Right cardiac atrium (tissue), 5 donors: ENCODE results near the gene LRRC59. TPM values are rescaled to one million over a fixed set of nuclear protein-coding genes. Genes with fewer than 3 reads are reported as not detected.
"Not testable (repeated sequence)": the region's sequence is repeated elsewhere in the genome, so short reads cannot be mapped to it uniquely, and the experiment has no call there.

Source experiments
- ATAC-seq, 2 donors: fragments of 200-7000 bp; cut with Tn5 transposase; one replicate each; pipeline versions ENCODE4 v1.8.0 to v1.9.1; 2020; ENCODE audit warnings: moderate library complexity in 2 of 2, mild to moderate bottlenecking in 1 of 2
- DNase-seq, 3 donors: peaks; one replicate each; pipeline ENCODE4 v3.0.0-alpha.2; 2020
- H3K27ac ChIP-seq: one replicate; pipeline ENCODE4 v1.5.1; 2013; ENCODE audit warnings: mild to moderate bottlenecking, low read length, control low read depth, moderate library complexity
- H3K27me3 ChIP-seq: one replicate; pipeline ENCODE4 v1.6.1; 2013; ENCODE audit not compliant: control insufficient read depth, insufficient read depth
- H3K4me1 ChIP-seq: one replicate; pipeline ENCODE4 v1.6.1; 2013; ENCODE audit warnings: low read length; ENCODE audit not compliant: control insufficient read depth, insufficient read depth
- H3K4me3 ChIP-seq: one replicate; pipeline ENCODE4 v1.5.1; 2013; ENCODE audit warnings: low read length, control low read depth
- H3K9me3 ChIP-seq: one replicate; pipeline ENCODE4 v1.6.1; 2013; ENCODE audit warnings: low read length; ENCODE audit not compliant: control insufficient read depth
- WGBS: extraction: QIAGEN DNeasy Blood & Tissue Kit; methylation state at CpG from one replicate; pipeline ENCODE4 v1.1.7; 2013; 5-methylcytosine and 5-hydroxymethylcytosine counted together
- intact Hi-C, 4 donors: fragments of 100-400 bp; cut with DNase I; formaldehyde crosslinking; loops; one replicate each; pipeline versions ENCODE4 v1.11.0 to v1.14.0; 2022 to 2023
- polyA plus RNA-seq: library from polyadenylated mRNA; stranded (reverse); fragments of 200-250 nt; gene quantifications from one replicate; pipeline ENCODE4 v1.2.3, GENCODE V29; 2013
- total RNA-seq, 4 donors: library from RNA; stranded (reverse); fragmentation: NEBNext Ultra II Directional; extraction: Animal tissue kit (Norgen Biotek cat#: 25700); gene quantifications; one replicate each; pipeline ENCODE4 v1.2.1, GENCODE V29; 2021
- donor health status: healthy with polysubstance abuse.
- donor health status: DM: no; HTN: yes; CAD: no.
- donor health status: DM: no; HTN: no; CAD: no.
- donor health status: DM: no; HTN: yes; CAD: no; lungs with severe emphysema.
- donor health status: DM: yes; HTN: yes; CAD: no.

The LRRC59 gene
- total and polyA plus RNA-seq, 5 donors = 22.0 to 62.0 (median 32.7) TPM

GRCh38 chr17:50344731-50345365 is 52.5 kb downstream of the LRRC59 start:
- ATAC-seq = peak; percentile 4 to 39

GRCh38 chr17:50339381-50339780 is 57.9 kb downstream of the LRRC59 start:
- Histone ChIP-seq H3K4me1 (no peaks in the 10 kb centered on the region), H3K4me3 (no peak overlapping the region), H3K27ac (no peak overlapping the region), H3K27me3 (no peaks in the 10 kb centered on the region), H3K9me3 (no peaks in the 10 kb centered on the region)
- no peak for DNase-seq
- ATAC-seq = no peak
- intact Hi-C loops = no loop called here

More at GRCh38 chr17:50344731-50345365, 52.5 kb downstream of the LRRC59 start:
- no peak overlapping the region for H3K27ac ChIP-seq
- H3K4me3 ChIP-seq = no peak overlapping the region
- no peaks in the 10 kb centered on the region for H3K9me3 ChIP-seq
- WGBS = 60% methylated on average over 13 of the region's 13 CpGs
- no peaks in the 10 kb centered on the region for H3K27me3 ChIP-seq
- intact Hi-C loops = no loop called here
- no peak for DNase-seq
- H3K4me1 ChIP-seq = peaks cover 9% of the 10 kb centered on the region

- no peaks in the 10 kb centered on the region for H3K27me3 ChIP-seq
- ATAC-seq (no peak), DNase-seq (no peak)
- H3K27ac ChIP-seq = no peak overlapping the region
- intact Hi-C loops = no loop called here
- no peaks in the 10 kb centered on the region for H3K9me3 ChIP-seq
- no peak overlapping the region for H3K4me3 ChIP-seq
- no peaks in the 10 kb centered on the region for H3K4me1 ChIP-seq
Observed at GRCh38 chr17:50338645-50339044, 58.7 kb downstream of the LRRC59 start.

- intact Hi-C loops = no loop called here
- WGBS = 83% methylated on average over 2 of the region's 2 CpGs
- no peak for DNase-seq
- no peaks in the 10 kb centered on the region for H3K9me3 ChIP-seq
- no peak for ATAC-seq
- no peaks in the 10 kb centered on the region for H3K4me1 ChIP-seq
- no peak overlapping the region for H3K27ac ChIP-seq
- no peaks in the 10 kb centered on the region for H3K27me3 ChIP-seq
- H3K4me3 ChIP-seq = no peak overlapping the region
Observed at GRCh38 chr17:50337956-50338355, 59.4 kb downstream of the LRRC59 start.

GRCh38 chr17:50333291-50334057 is 63.8 kb downstream of the LRRC59 start:
- H3K27ac ChIP-seq, H3K27me3 ChIP-seq, H3K4me1 ChIP-seq, intact Hi-C loops, DNase-seq, ATAC-seq, H3K9me3 ChIP-seq, H3K4me3 ChIP-seq: not testable (repeated sequence)
- 54% methylated on average over 14 of the region's 14 CpGs for WGBS

GRCh38 chr17:50332196-50332595 is 65.1 kb downstream of the LRRC59 start:
- Histone ChIP-seq H3K4me1 (no peaks in the 10 kb centered on the region), H3K9me3 (no peaks in the 10 kb centered on the region), H3K27me3 (no peaks in the 10 kb centered on the region), H3K27ac (no peak overlapping the region), H3K4me3 (no peak overlapping the region)
- ATAC-seq (peak in 1 of 2 donors; percentile 57), DNase-seq (no peak)
- intact Hi-C loops = no loop called here
- 45% methylated on average over 6 of the region's 6 CpGs for WGBS

Other genes with a start within 250 kb of the LRRC59 start
- 10 to 100 TPM; 33.2 to 40.7 (median 36.1) TPM for gene PPP1R9B, start 246.8 kb downstream of the LRRC59 start, total RNA-seq
- 26.5 TPM for gene PPP1R9B, start 246.8 kb downstream of the LRRC59 start, polyA plus RNA-seq
- gene SGCA, start 231.5 kb downstream of the LRRC59 start, total RNA-seq = 100 to 1,000 TPM; 127 to 150 (median 133) TPM
- gene SGCA, start 231.5 kb downstream of the LRRC59 start, polyA plus RNA-seq = 156 TPM
- gene COL1A1, start 195.9 kb downstream of the LRRC59 start, total RNA-seq = 100 to 1,000 TPM in 1 of 4 donors, 10 to 100 TPM in 3; 58.4 to 138 (median 74.3) TPM
- 24.8 TPM for gene COL1A1, start 195.9 kb downstream of the LRRC59 start, polyA plus RNA-seq
- gene TMEM92, start 123.1 kb downstream of the LRRC59 start, total RNA-seq = not detected
- gene TMEM92, start 123.1 kb downstream of the LRRC59 start, polyA plus RNA-seq = not detected
- gene XYLT2, start 51.4 kb downstream of the LRRC59 start, total RNA-seq = 10 to 100 TPM; 15.8 to 19.1 (median 18.3) TPM
- gene XYLT2, start 51.4 kb downstream of the LRRC59 start, polyA plus RNA-seq = 13.2 TPM
- gene MRPL27, start 24.3 kb downstream of the LRRC59 start, total RNA-seq = 10 to 100 TPM; 74.4 to 93.0 (median 82.0) TPM
- 194 TPM for gene MRPL27, start 24.3 kb downstream of the LRRC59 start, polyA plus RNA-seq
- gene EME1, start 24.3 kb downstream of the LRRC59 start, total RNA-seq = under 1 TPM in 2 of 4 donors, not detected in 2; 0.46 to 0.59 TPM
- gene EME1, start 24.3 kb downstream of the LRRC59 start, polyA plus RNA-seq = 0.36 TPM
- 100 to 1,000 TPM in 2 of 4 donors, 10 to 100 TPM in 2; 61.1 to 112 (median 96.7) TPM for gene ACSF2, start 28.7 kb upstream of the LRRC59 start, total RNA-seq
- 81.6 TPM for gene ACSF2, start 28.7 kb upstream of the LRRC59 start, polyA plus RNA-seq
- gene CHAD, start 71.4 kb upstream of the LRRC59 start, total RNA-seq = 1 to 10 TPM in 1 of 4 donors, under 1 TPM in 3; 0.34 to 1.1 (median 0.53) TPM
- 0.57 TPM for gene CHAD, start 71.4 kb upstream of the LRRC59 start, polyA plus RNA-seq
- gene RSAD1, start 81.3 kb upstream of the LRRC59 start, total RNA-seq = 10 to 100 TPM; 27.8 to 38.5 (median 32.3) TPM
- 23.9 TPM for gene RSAD1, start 81.3 kb upstream of the LRRC59 start, polyA plus RNA-seq
- 1 to 10 TPM in 2 of 4 donors, under 1 TPM in 2; 0.57 to 1.9 (median 0.95) TPM for gene MYCBPAP, start 110.9 kb upstream of the LRRC59 start, total RNA-seq
- 0.88 TPM for gene MYCBPAP, start 110.9 kb upstream of the LRRC59 start, polyA plus RNA-seq
- gene EPN3, start 135.2 kb upstream of the LRRC59 start, total RNA-seq = 10 to 100 TPM in 3 of 4 donors, 1 to 10 TPM in 1; 5.4 to 31.5 (median 27.3) TPM
- 22.6 TPM for gene EPN3, start 135.2 kb upstream of the LRRC59 start, polyA plus RNA-seq
- 10 to 100 TPM; 45.9 to 71.8 (median 52.6) TPM for gene SPATA20, start 149.7 kb upstream of the LRRC59 start, total RNA-seq
- gene SPATA20, start 149.7 kb upstream of the LRRC59 start, polyA plus RNA-seq = 58.1 TPM
- 10 to 100 TPM in 1 of 4 donors, 1 to 10 TPM in 3; 4.4 to 14.8 (median 6.9) TPM for gene CACNA1G, start 163.2 kb upstream of the LRRC59 start, total RNA-seq
- gene CACNA1G, start 163.2 kb upstream of the LRRC59 start, polyA plus RNA-seq = 4.3 TPM
- gene ABCC3, start 237.4 kb upstream of the LRRC59 start, total RNA-seq = 1 to 10 TPM; 1.2 to 5.9 (median 3.7) TPM
- 1.4 TPM for gene ABCC3, start 237.4 kb upstream of the LRRC59 start, polyA plus RNA-seq